GM12892 (cell line): Measurements from ENCODE around the gene KCNJ4.
A peak's percentile ranks its signal among the peaks of the same experiment; 100 is the strongest.

Experiments
- DNase-seq: peaks from one replicate; pipeline ENCODE4 v3.0.0; 2011; ENCODE audit not compliant: insufficient read length
- FAIRE-seq: peaks from 2 replicates; lab custom pipeline; 2011; peaks lifted over from hg19 to GRCh38; lab: Jason Lieb, UNC
- POLR2A ChIP-seq: IDR thresholded peaks from 2 replicates; pipeline ENCODE4 v1.6.1; 2011; ENCODE audit warnings: low read depth, low read length, control low read depth
- POLR2AphosphoS5 ChIP-seq: IDR thresholded peaks from 2 replicates; pipeline ENCODE4 v1.6.1; 2011; ENCODE audit warnings: low read depth, low read length, control low read depth
- TAF1 ChIP-seq: IDR thresholded peaks from 2 replicates; pipeline ENCODE4 v1.6.1; 2011; ENCODE audit warnings: low read depth, mild to moderate bottlenecking, control low read depth, low read length, borderline replicate concordance

Gene KCNJ4

DNA sequence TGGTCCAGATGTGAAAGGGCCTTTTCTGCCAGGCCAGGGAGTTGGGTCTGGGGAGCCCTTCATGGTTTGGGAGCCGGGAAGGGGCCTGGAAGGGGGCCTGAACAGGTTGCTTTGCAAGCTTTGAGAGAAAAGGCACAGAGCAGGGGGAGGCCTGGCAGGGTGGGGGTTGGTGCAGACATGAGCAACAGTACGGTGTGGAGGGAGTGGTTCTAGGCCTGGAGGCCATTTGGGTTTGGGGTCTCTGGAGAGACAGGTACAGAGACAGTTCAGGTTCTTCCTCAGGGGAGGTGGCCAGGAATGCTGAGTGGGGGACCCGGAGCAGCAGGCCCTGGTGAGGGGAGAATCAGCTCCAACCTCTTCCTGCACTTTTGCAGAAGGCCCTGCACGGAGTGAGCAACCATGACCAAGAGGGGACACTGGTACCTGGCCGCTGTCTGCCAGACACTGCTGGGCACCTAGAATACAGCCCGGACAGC is 14.3 kb upstream of the KCNJ4 start:
- DNase-seq: no peak
- TF ChIP-seq POLR2A (no peak), TAF1 (no peak), POLR2AphosphoS5 (no peak)
- FAIRE-seq: no peak

DNA sequence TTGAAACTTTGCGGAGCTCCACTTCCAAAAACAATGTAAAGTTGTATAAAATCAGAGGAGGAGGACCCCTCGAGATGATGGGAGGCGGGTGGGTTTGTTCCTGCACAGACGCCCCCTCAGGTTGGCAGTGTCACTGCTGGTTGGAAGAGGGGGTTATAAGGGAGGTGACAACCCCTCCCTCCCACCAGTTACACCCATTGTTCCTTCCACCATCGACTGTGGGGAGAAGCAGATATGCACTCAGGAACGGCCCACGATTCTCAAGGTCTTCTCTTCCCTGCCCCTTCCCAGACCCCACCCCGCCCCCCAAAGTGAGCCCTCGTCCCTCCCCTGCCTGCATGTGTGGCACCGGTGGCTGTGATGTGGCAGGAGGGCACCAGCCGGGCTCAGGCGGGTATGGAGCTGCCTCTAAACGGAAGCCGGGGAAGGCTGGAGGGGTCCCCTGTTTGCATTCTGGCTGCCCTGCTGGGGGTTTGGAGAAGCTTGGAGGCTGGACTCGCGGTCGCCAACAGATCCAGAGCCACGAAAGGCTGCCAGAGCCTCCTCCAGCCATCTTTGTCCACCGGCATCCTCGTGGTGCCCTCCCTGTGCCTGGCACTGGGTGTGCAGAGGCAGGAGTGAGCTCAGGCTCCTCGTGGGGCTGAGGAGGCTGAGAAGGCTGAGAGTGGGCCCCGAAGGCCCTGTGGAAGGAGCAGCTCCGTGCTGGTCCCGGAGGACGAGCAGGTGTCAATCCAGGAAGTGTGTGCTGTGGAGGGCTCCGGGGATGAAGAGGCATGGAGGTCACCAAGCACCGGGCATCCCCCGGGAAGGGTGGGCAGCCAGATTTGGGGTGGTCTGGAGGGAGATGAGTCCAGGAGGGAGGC is 13.7 kb upstream of the KCNJ4 start:
- TF ChIP-seq TAF1 (no peak), POLR2A (no peak), POLR2AphosphoS5 (no peak)
- DNase-seq (no peak), FAIRE-seq (no peak)

DNA sequence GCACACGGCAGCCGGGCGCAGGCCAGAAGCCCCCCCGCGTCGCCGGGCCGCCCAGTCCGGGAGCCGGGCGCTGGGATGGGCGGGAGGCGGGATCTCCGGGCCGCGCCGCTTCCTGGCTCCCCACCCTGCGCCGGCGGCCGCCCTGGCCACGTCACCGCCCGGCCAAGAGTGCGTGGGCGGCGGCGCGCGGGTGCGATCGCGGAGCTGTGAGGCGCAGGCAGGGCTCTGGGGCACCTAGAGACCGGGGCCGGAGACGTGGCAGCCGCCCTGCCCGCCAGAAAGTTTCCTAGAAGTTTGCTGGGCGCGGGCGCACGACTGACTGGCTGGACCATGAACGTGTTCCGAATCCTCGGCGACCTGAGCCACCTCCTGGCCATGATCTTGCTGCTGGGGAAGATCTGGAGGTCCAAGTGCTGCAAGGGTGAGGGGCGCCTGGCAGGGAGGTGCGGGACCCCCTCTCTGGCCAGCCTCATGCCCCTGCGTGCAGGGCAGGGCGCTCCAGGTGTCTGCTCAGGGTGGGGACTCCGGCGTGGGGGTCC is 13.0 kb upstream of the KCNJ4 start, which contains the start of gene KDELR3:
TSS of gene KDELR3 (plus strand) at position 193 of the 539 bp plus-strand sequence. CDS start at position 331, 138 bp downstream.
- DNase-seq: peak; percentile 75
- TF ChIP-seq POLR2AphosphoS5 (no peak), TAF1 (no peak), POLR2A (no peak)
- FAIRE-seq: no peak

DNA sequence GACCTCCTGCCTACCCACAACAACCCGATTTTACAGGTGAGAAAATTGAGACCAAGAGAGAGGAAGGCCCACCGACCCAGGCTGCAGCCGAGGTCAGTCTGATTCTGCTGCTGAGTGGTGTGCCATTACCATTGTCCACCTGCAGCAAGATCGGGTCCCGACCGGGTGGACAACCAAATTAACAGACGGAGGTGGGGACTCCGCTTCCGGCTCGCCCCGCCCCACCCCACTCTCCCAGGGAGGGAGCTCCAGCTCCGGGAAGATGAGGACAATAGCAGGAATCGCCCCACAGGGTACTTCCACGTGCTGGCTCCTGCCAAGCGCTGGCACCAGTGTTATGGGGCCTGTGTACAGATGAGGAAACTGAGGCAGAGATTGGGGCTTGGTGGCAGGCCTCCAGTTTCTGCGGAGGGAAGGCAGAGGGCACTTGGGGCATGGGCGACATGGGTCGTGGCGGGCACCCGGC is 12.5 kb upstream of the KCNJ4 start:
- no peak for DNase-seq
- TF ChIP-seq TAF1 (no peak), POLR2AphosphoS5 (no peak)
- FAIRE-seq: no peak

DNA sequence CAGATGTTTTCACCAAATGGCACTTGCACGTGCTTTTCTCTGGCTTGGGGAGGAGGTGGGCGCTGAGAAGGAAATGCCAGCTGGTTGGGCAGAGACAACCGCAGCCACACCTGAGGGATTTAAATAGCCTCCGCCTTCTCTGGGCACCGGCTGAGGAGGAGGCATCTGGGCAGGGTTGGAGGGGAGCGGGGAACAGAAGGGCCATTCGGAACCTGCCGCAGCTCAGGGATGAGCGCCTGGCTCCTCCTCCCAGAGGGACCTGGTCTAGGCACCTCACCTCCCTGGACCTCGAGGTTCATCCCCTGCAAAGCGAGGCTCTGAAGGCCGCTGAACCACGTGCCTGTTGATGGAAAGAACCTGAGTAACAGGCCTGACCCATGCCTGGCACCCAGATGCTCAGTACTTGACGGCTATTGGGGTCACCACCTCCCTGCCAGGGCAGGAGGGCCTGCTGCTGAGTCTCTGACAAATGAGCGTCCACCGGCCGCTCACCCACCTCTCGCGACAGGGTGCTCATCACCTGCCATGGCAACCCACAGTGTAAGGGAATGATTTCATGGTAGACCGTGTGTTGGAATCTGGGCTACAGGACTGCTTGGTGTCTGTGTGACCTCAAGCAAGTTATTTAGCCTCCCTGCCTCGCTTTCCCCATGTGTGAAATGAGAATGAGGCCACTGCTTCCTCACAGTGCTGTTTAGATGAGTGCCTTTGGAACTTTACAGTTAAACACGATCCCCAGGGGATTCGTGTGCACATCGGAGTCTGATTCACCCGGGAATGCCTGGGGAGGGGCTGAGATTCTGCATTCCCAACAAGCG is 10.9 kb upstream of the KCNJ4 start:
- FAIRE-seq (no peak), DNase-seq (no peak)
- no peak for TF ChIP-seq POLR2AphosphoS5
- TF ChIP-seq TAF1: no peak
- TF ChIP-seq POLR2A: no peak

DNA sequence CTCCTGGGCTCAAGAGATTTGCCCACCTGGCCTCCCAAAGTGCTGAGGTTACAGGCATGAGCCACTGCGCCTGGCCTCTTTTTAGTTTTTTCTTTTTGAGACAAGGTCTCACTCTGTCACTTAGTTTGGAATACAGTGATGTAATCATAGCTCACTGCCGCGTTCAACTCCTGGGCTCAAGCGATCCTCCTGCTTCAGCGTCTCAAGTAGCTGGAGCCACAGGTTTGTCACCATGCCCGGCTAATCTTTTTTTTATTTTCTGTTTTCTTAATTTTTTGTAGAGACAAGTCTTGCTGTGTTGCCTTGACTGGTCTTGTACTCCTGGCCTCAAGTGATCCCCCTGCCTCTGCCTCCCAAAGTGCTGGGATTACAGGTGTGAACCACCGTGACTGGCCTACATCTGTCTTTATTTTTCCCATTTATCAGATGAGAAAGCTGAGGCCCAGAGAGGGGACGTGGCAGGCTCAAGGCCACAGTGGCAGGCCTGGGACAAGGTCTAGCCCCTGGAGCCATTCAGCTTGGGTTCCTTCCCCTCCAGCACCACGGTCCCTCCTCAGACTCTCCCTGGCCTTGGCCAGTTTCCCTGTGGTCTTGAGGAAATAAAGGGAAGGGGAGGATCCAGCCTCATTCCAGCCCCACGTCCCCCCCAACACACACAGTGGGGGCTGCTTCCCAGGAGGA is 10.1 kb upstream of the KCNJ4 start:
- FAIRE-seq (no peak), DNase-seq (no peak)
- TF ChIP-seq POLR2AphosphoS5 (no peak), TAF1 (no peak), POLR2A (no peak)

DNA sequence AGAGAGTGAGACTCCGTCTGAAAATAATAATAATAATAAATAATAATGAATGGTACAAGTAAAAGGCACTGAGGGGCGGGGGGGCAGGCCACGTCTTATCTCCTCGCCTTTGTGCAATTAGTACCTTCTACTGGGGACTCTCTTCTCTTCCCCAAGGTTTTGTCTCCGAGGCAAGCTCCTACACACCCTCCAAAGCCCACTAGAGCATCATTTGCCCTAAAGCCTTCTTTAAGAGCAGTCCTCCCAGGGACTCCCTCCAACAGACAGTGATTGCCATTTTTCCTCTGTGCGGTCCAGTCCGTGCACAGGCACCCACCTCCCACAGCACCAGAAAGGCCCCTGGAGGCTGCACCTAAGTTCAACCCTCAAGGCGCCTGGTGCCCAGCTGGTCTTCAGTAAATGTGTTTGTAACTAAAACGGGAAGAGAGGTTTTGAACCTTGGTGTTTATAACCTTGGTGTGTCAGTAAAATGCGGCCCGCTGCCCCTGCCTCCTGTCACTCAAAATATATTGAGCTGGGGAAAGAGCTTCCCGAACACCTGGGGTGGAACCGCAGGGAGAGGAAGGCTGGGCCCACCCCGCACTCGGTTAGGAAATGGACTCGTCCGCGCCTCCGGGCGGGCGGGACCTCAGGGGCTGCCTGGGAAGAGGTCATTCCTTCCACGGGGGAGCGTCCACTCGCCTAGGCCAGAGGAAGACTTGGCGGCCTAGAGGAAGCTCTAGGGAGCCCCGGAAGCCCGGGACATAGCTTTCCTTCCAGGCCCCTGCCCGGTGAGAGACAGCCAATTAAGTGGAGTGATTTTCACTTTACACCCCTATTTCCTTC is 8.2 kb upstream of the KCNJ4 start:
- no peak for DNase-seq

DNA sequence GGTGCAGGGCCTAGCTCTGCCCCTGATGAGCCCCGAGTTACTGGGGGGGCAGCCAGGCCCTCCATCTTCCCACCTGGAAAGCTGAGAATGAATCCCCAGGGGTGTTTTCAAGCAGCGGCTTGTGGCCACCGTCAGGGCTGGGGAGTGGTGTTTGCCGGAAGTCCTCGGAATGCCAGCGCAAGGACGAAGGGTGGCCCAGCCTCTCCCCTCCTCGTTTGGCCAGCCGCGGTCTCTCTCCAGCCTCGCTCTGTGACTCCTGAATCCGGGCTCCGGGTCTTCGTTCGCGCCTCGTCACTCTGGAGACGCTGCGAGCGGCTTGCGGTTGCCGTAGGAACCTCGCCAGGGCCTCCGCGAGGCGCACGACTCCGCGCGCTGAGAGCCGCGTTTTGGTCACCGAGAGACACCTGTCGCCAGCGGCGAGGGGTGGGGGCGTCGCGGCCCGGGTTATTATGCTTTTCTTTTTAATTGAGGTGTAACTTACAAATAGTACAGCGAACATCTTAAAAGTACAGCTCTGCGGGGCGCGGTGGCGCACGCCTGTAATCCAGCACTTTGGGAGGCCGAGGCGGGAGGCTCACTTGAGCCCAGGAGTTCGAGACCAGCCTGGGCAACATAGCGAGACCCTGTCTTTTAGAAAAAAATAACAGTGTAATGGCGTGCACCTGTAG is 6.5 kb upstream of the KCNJ4 start:
- no peak for TF ChIP-seq POLR2AphosphoS5
- no peak for TF ChIP-seq POLR2A
- no peak for TF ChIP-seq TAF1
- FAIRE-seq (no peak), DNase-seq (no peak)

More for the DNA sequence above, 8.2 kb upstream of the KCNJ4 start:
- TF ChIP-seq POLR2A (no peak), TAF1 (no peak), POLR2AphosphoS5 (no peak)
- no peak for FAIRE-seq

DNA sequence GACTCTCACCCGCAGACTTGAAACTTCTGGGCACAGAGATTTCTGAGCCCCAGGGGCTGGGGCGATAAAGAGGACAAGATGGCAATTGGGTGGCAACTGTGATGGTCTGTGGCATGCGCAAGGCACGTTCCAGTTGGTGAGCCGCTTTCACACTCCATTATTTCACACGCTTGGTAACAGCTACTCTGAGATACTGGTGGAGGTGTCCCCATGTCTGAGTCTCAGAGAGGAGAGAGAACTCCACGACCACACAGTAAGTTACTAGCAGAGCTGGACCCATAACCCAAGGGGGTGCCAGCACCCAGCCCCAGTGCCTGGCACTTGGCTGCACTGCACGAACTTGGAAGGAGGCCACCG is 6.0 kb upstream of the KCNJ4 start:
- TF ChIP-seq POLR2A (no peak), TAF1 (no peak), POLR2AphosphoS5 (no peak)
- FAIRE-seq: no peak
- no peak for DNase-seq

DNA sequence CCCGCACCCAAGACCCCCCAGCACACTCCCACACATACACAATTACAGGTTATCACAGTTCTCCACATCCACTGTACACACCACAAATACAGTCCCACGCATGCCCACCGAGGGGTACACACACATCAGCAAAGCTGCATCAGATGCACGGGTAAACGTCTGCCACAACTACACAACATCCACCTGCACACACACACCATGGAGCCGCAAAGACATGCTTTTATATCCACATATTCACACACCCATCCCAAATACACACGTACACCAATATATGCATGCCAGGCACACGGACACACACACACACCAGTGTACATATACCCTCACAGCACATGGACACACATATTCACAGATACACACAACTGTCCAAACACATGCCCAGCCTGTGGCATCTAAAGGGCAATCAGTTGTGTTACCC is 5.4 kb upstream of the KCNJ4 start:
- TF ChIP-seq POLR2A (no peak), TAF1 (no peak), POLR2AphosphoS5 (no peak)
- DNase-seq: no peak
- FAIRE-seq: no peak
